H1 (cell line): ENCODE measurements around the gene RGCC. TPM values are rescaled to one million over a fixed set of nuclear protein-coding genes. Genes with fewer than 3 reads are reported as not detected.

Experiments
- CTCF ChIA-PET: fragments of 300-600 bp; sonication (Branson Sonifier 250); formaldehyde crosslinking; loops from one replicate; lab custom pipeline; 2021; ENCODE audit not compliant: partially characterized antibody; lab: Charles Lee
- POLR2A ChIA-PET: fragments of 300-600 bp; sonication (Branson Sonifier 250); formaldehyde crosslinking; loops from one replicate; lab custom pipeline; 2021; ENCODE audit warnings: inconsistent platforms; ENCODE audit not compliant: partially characterized antibody; lab: Charles Lee
- DNase-seq, 2 experiments: peaks; one replicate each; pipeline versions ENCODE4 v3.0.0 to v3.0.0-alpha.2; 2010 to 2022; ENCODE audit warnings: low spot score in 2 of 2, low read depth in 1 of 2, mixed read lengths in 1 of 2
- FAIRE-seq: peaks from 2 replicates; lab custom pipeline; 2011; peaks lifted over from hg19 to GRCh38; lab: Jason Lieb, UNC
- H2AFZ ChIP-seq: 2 replicates; pipeline ENCODE4 v1.8.1; 2012; ENCODE audit warnings: low read length, inconsistent platforms
- H2AK5ac ChIP-seq: 2 replicates; pipeline ENCODE4 v1.6.1; 2013; ENCODE audit warnings: low read depth, low read length
- H2BK120ac ChIP-seq: replicated peaks from 2 replicates; pipeline ENCODE3; 2013; ENCODE audit warnings: low read depth, low read length, inconsistent platforms
- H2BK12ac ChIP-seq: 2 replicates; pipeline ENCODE4 v1.6.1; 2013; ENCODE audit warnings: low read depth, low read length
- H2BK15ac ChIP-seq: 2 replicates; pipeline ENCODE4 v1.6.1; 2013; ENCODE audit warnings: low read length
- H2BK20ac ChIP-seq: 2 replicates; pipeline ENCODE4 v1.6.1; 2013; ENCODE audit warnings: low read length
- H2BK5ac ChIP-seq: 2 replicates; pipeline ENCODE4 v1.6.1; 2013; ENCODE audit warnings: low read depth, low read length
- H3K14ac ChIP-seq: 2 replicates; pipeline ENCODE4 v1.6.1; 2013; ENCODE audit warnings: inconsistent platforms; ENCODE audit not compliant: insufficient read length
- H3K18ac ChIP-seq: 2 replicates; pipeline ENCODE4 v1.6.1; 2013; ENCODE audit warnings: low read length; ENCODE audit errors: extremely low read depth
- H3K23ac ChIP-seq: 2 replicates; pipeline ENCODE4 v1.6.1; 2013; ENCODE audit warnings: inconsistent platforms; ENCODE audit not compliant: insufficient read length
- H3K23me2 ChIP-seq: 2 replicates; pipeline ENCODE4 v1.6.1; 2013; ENCODE audit warnings: low read depth, low read length
- H3K27ac ChIP-seq: 2 replicates; pipeline ENCODE4 v1.6.1; 2011; ENCODE audit warnings: low read depth, low read length, inconsistent platforms
- H3K27me3 ChIP-seq, 4 experiments: replicated peaks in 1 of 4; 1 replicate in 1 of 4; 2 replicates in 3 of 4; pipeline versions ENCODE4 v1.6.1 to v1.8.1; 2011 to 2013; ENCODE audit warnings: low read length in 3 of 4, mild to moderate bottlenecking in 3 of 4, inconsistent platforms in 2 of 4, mixed read lengths in 2 of 4, moderate library complexity in 1 of 4; ENCODE audit not compliant: control insufficient read depth in 3 of 4, insufficient read depth in 3 of 4; ENCODE audit errors: extremely low read depth in 1 of 4
- H3K36me3 ChIP-seq, 4 experiments: 2 replicates each; pipeline versions ENCODE4 v1.6.1 to v1.8.1; 2011 to 2013; ENCODE audit warnings: mild to moderate bottlenecking in 4 of 4, low read length in 3 of 4, moderate library complexity in 2 of 4, control low read depth in 1 of 4, inconsistent platforms in 1 of 4; ENCODE audit not compliant: insufficient read depth in 4 of 4, control insufficient read depth in 2 of 4
- H3K4ac ChIP-seq: replicated peaks from 2 replicates; pipeline ENCODE3; 2013; ENCODE audit warnings: low read length, low read depth, mixed read lengths, inconsistent platforms; ENCODE audit not compliant: insufficient read length
- H3K4me1 ChIP-seq, 4 experiments: replicated peaks in 1 of 4; 1 replicate in 1 of 4; 2 replicates in 3 of 4; pipeline versions ENCODE4 v1.6.1 to v1.8.1; 2011 to 2013; ENCODE audit warnings: low read length in 3 of 4, inconsistent platforms in 2 of 4, mixed read lengths in 1 of 4; ENCODE audit not compliant: insufficient read depth in 4 of 4, control insufficient read depth in 3 of 4
- H3K4me2 ChIP-seq, 2 experiments: 2 replicates each; pipeline versions ENCODE4 v1.6.1 to v1.8.1; 2011 to 2013; ENCODE audit warnings: low read depth in 2 of 2, low read length in 2 of 2, control low read depth in 1 of 2, inconsistent platforms in 1 of 2, mild to moderate bottlenecking in 1 of 2; ENCODE audit not compliant: insufficient read depth in 1 of 2
- H3K4me3 ChIP-seq, 4 experiments: fragments of 200-600, 300-600 bp in 1 of 4; sonication (generic), shearing (Covaris generic), sonication (Bioruptor Twin) in 1 of 4; 2 replicates each; pipeline versions ENCODE4 v1.5.1 to v1.8.1; 2011 to 2016; ENCODE audit warnings: low read length in 4 of 4, low read depth in 3 of 4, control low read depth in 2 of 4, inconsistent platforms in 2 of 4, mild to moderate bottlenecking in 2 of 4, mixed read lengths in 1 of 4, moderate library complexity in 1 of 4; ENCODE audit not compliant: insufficient read depth in 2 of 4; ENCODE audit errors: extremely low read depth in 1 of 4
- H3K56ac ChIP-seq: replicated peaks from 2 replicates; pipeline ENCODE3; 2013; ENCODE audit warnings: low read depth, mild to moderate bottlenecking, mixed read lengths, low read length, inconsistent platforms; ENCODE audit not compliant: insufficient read length
- H3K79me1 ChIP-seq: 2 replicates; pipeline ENCODE4 v1.6.1; 2013; ENCODE audit warnings: low read depth, low read length, control low read depth
- H3K79me2 ChIP-seq, 2 experiments: 2 replicates each; pipeline versions ENCODE4 v1.6.1 to v1.8.1; 2012 to 2013; ENCODE audit warnings: low read length in 2 of 2, mild to moderate bottlenecking in 2 of 2, inconsistent platforms in 1 of 2; ENCODE audit not compliant: insufficient read depth in 2 of 2, control insufficient read depth in 1 of 2
- H3K9ac ChIP-seq, 4 experiments: replicated peaks in 1 of 4; 1 replicate in 1 of 4; 2 replicates in 3 of 4; pipeline versions ENCODE4 v1.6.1 to v1.8.1; 2011 to 2013; ENCODE audit warnings: low read depth in 3 of 4, low read length in 3 of 4, control low read depth in 2 of 4, mild to moderate bottlenecking in 2 of 4, moderate library complexity in 2 of 4, inconsistent platforms in 1 of 4; ENCODE audit errors: extremely low read depth in 1 of 4
- H3K9me3 ChIP-seq, 2 experiments: 2 replicates each; pipeline versions ENCODE4 v1.6.1 to v1.8.1; 2012 to 2013; ENCODE audit warnings: mild to moderate bottlenecking in 2 of 2, moderate library complexity in 2 of 2, control low read depth in 1 of 2, inconsistent platforms in 1 of 2, low read depth in 1 of 2, low read length in 1 of 2, mixed read lengths in 1 of 2; ENCODE audit not compliant: insufficient read depth in 2 of 2
- H4K20me1 ChIP-seq, 2 experiments: replicated peaks in 1 of 2; 2 replicates each; pipeline versions ENCODE3 to v1.8.1; 2011 to 2013; ENCODE audit warnings: inconsistent platforms in 2 of 2, low read length in 2 of 2, mild to moderate bottlenecking in 1 of 2; ENCODE audit not compliant: insufficient read depth in 2 of 2, control insufficient read depth in 1 of 2
- H4K5ac ChIP-seq: 2 replicates; pipeline ENCODE4 v1.6.1; 2013; ENCODE audit warnings: low read length, low read depth, mixed read lengths, inconsistent platforms; ENCODE audit not compliant: insufficient read length
- H4K8ac ChIP-seq: 2 replicates; pipeline ENCODE4 v1.8.0; 2013; ENCODE audit warnings: mild to moderate bottlenecking, moderate library complexity, low read length, inconsistent platforms; ENCODE audit not compliant: insufficient read depth; ENCODE audit errors: extremely low read depth
- H4K91ac ChIP-seq: replicated peaks from 2 replicates; pipeline ENCODE3; 2013; ENCODE audit warnings: low read length, mixed read lengths, inconsistent platforms; ENCODE audit not compliant: insufficient read length
- BACH1 ChIP-seq: IDR thresholded peaks from 2 replicates; pipeline ENCODE4 v1.6.1; 2012; ENCODE audit warnings: low read length, improper control_type of control experiment
- KDM1A ChIP-seq: fragments of 200-600, 300-600 bp; sonication (generic); IDR thresholded peaks from 2 replicates; pipeline ENCODE4 v1.7.1; 2016; ENCODE audit warnings: mild to moderate bottlenecking, low read length, borderline replicate concordance
- POLR2A ChIP-seq, 2 experiments: IDR thresholded peaks; 1 replicate in 1 of 2; 2 replicates in 1 of 2; pipeline ENCODE4 v1.6.1; 2011; ENCODE audit warnings: low read depth in 2 of 2, low read length in 2 of 2, mild to moderate bottlenecking in 2 of 2; ENCODE audit errors: control extremely low read depth in 1 of 2
- RAD21 ChIP-seq, 2 experiments: IDR thresholded peaks in 1 of 2; conservative IDR thresholded peaks in 1 of 2; 2 replicates each; pipeline ENCODE4 v1.6.1; 2011; ENCODE audit warnings: low read depth in 2 of 2, low read length in 2 of 2, improper control_type of control experiment in 1 of 2, inconsistent platforms in 1 of 2, mild to moderate bottlenecking in 1 of 2, moderate library complexity in 1 of 2
- SIN3A ChIP-seq, 2 experiments: IDR thresholded peaks in 1 of 2; conservative IDR thresholded peaks in 1 of 2; 2 replicates each; pipeline ENCODE4 v1.6.1; 2011 to 2012; ENCODE audit warnings: low read length in 2 of 2, improper control_type of control experiment in 1 of 2, low read depth in 1 of 2, mild to moderate bottlenecking in 1 of 2
- SIRT6 ChIP-seq: IDR thresholded peaks from one replicate; pipeline ENCODE4 v1.7.1; 2012; ENCODE audit warnings: low read length, inconsistent platforms
- SP2 ChIP-seq: IDR thresholded peaks from 2 replicates; pipeline ENCODE4 v1.6.1; 2012; ENCODE audit warnings: mild to moderate bottlenecking, low read length, inconsistent platforms
- TAF1 ChIP-seq: IDR thresholded peaks from 2 replicates; pipeline ENCODE4 v1.6.1; 2011; ENCODE audit warnings: mild to moderate bottlenecking, low read depth, low read length
- TAF7 ChIP-seq: optimal IDR thresholded peaks from 2 replicates; pipeline ENCODE3; 2011; ENCODE audit warnings: low read depth, mild to moderate bottlenecking, inconsistent platforms, low read length, moderate library complexity, borderline replicate concordance
- ZNF274 ChIP-seq: IDR thresholded peaks from 2 replicates; pipeline ENCODE4 v1.7.0; 2012; ENCODE audit warnings: low read length, borderline replicate concordance; ENCODE audit errors: extremely low read depth
- WGBS, 2 experiments: shearing (Covaris generic) in 1 of 2; methylation state at CpG; one replicate each; pipeline versions ENCODE4 v1.1.6 to v1.1.7; 2013 to 2015; ENCODE audit warnings: low lambda C conversion rate in 2 of 2, mixed read lengths in 2 of 2, inconsistent platforms in 1 of 2, low coverage in 1 of 2, missing lambda C conversion rate in 1 of 2; ENCODE audit not compliant: insufficient replicate concordance in 2 of 2, insufficient coverage in 1 of 2, insufficient read length in 1 of 2; ENCODE audit errors: extremely low coverage in 1 of 2, missing lambda C conversion rate in 1 of 2; 5-methylcytosine and 5-hydroxymethylcytosine counted together
- polyA plus RNA-seq, 7 experiments: library from polyadenylated mRNA; depleted of rRNA in 3 of 7; stranded (reverse) in 5 of 7; unstranded in 2 of 7; fragments of >200 nt in 5 of 7; fragments of 200-250 nt in 2 of 7; gene quantifications; 1 replicate in 5 of 7; 2 replicates in 1 of 7; 4 replicates in 1 of 7; pipeline versions ENCODE4 v1.2.1 to v1.2.3, GENCODE V29; 2011 to 2013; ENCODE audit warnings: missing spikeins in 2 of 7, mixed read lengths in 2 of 7
- total RNA-seq: library from RNA; stranded (reverse); fragmentation: NEBNext Ultra II Directional; extraction: Animal tissue kit (Norgen Biotek cat#: 25700); gene quantifications from 2 replicates; pipeline ENCODE4 v1.2.1, GENCODE V29; 2021

RGCC gene
- total and polyA plus RNA-seq, 2 of the 8 experiments (the other 6 are each of a cell fraction or from before 2014, with no cell fraction given): 0.41 TPM; not detected in 1

DNA sequence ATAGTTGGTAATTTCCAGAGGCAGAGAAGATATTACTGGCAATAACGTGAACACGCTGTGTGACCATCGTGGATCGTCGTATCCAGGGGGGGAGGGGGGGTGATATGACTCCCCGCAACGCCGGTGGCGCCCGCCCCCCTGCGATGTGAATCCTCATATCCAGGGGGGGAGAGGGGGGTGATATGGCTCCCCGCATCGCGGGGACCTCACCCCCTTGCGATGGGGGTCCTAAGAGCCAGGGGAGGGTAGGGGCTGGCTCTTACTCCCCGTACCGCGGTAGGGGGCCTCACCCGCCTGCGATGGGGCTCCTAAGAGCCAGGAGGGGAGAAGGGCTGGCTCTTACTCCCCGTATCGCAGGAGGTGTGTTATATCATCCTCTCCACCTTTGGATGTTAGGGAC, 31.3 kb upstream of the RGCC start:
- H3K27ac ChIP-seq: no peak overlapping the region
- no peak overlapping the region for H2AFZ ChIP-seq
- CTCF ChIA-PET: no interaction called here
- H4K5ac ChIP-seq: no peak overlapping the region
- peaks cover 0 to 4% (median 0%) of the 10 kb centered on the region in 4 experiments; a peak in 1 of 7 replicates for H3K4me1 ChIP-seq
- POLR2A ChIA-PET: no interaction called here
- H3K23ac ChIP-seq: no peak overlapping the region
- no peak overlapping the region for H3K4me2 ChIP-seq
- no peak overlapping the region for H3K14ac ChIP-seq
- H4K20me1 ChIP-seq: no peaks in the 10 kb centered on the region
- H3K18ac ChIP-seq: no peak overlapping the region
- no peak overlapping the region for H2BK15ac ChIP-seq
- DNase-seq: no peak
- no peak for FAIRE-seq
- H2BK120ac ChIP-seq: no peak overlapping the region
- no peaks in the 10 kb centered on the region for H3K36me3 ChIP-seq
- no peak overlapping the region for H2AK5ac ChIP-seq
- no peak overlapping the region for H3K56ac ChIP-seq
- peaks cover 0 to 4% (median 0%) of the 10 kb centered on the region in 4 experiments; a peak in 1 of 7 replicates for H3K27me3 ChIP-seq
- H3K9me3 ChIP-seq: no peaks in the 10 kb centered on the region
- H4K91ac ChIP-seq: no peak overlapping the region
- no peak overlapping the region for H2BK12ac ChIP-seq
- no peak overlapping the region for H2BK5ac ChIP-seq
- H3K9ac ChIP-seq: no peak overlapping the region
- no peaks in the 10 kb centered on the region for H3K79me2 ChIP-seq
- TF ChIP-seq BACH1 (no peak), KDM1A (no peak), RAD21 (IDR thresholded peaks at IDR 0.05 in 1 of 2, conservative IDR thresholded peaks at IDR 0.05 in 1 of 2; ENCODE audit: low read depth in 2 of 2, low read length in 2 of 2) (no peak), SP2 (no peak), ZNF274 (no peak), POLR2A (IDR thresholded peaks at IDR 0.05; ENCODE audit: control extremely low read depth in 1 of 2, low read depth in 2 of 2, low read length in 2 of 2) (no peak), TAF7 (no peak), TAF1 (no peak), SIN3A (conservative IDR thresholded peaks at IDR 0.05 in 1 of 2, IDR thresholded peaks at IDR 0.05 in 1 of 2; ENCODE audit: low read depth in 1 of 2, low read length in 2 of 2) (no peak), SIRT6 (no peak)
- H3K4ac ChIP-seq: no peak overlapping the region
- WGBS, 2 experiments: 70% methylated on average over 11 of the region's 22 CpGs; no CpG with 5 or more reads in 1 of the 2 experiments
- H3K23me2 ChIP-seq: peaks cover 3% of the 10 kb centered on the region; the same call in 1 of the 2 replicates
- H4K8ac ChIP-seq: no peak overlapping the region
- no peak overlapping the region for H2BK20ac ChIP-seq
- no peaks in the 10 kb centered on the region for H3K79me1 ChIP-seq
- no peak overlapping the region for H3K4me3 ChIP-seq
